Stimulated activated naive B cell treated with anti-CD40 and anti-IgM and Interleukin-4, amounts not matched to agents 10 μg/mL and 1 μg/mL and 100 μg/mL, for 72 hours (primary cell): ENCODE results near the gene FZR1.
A peak's percentile ranks its signal among the peaks of the same experiment; 100 is the strongest.

Experiments used
- ATAC-seq, 2 donors: fragments of 150-1000 bp; cut with Tn5 transposase; replicated peaks; 2 replicates each; pipeline ENCODE4 v1.10.0; 2021; ENCODE audit warnings: moderate library complexity in 1 of 2
- DNase-seq: peaks from one replicate; pipeline ENCODE4 v3.0.0; 2021
- H3K27ac Mint-ChIP-seq: one replicate; pipeline ENCODE4 v1.8.0; 2022; ENCODE audit warnings: mild to moderate bottlenecking, mixed read lengths
- H3K27me3 Mint-ChIP-seq, 2 donors: one replicate each; pipeline ENCODE4 v1.8.0; 2022; ENCODE audit warnings: mixed read lengths in 2 of 2
- H3K36me3 Mint-ChIP-seq, 2 donors: one replicate each; pipeline ENCODE4 v1.8.0; 2022; ENCODE audit warnings: mixed read lengths in 2 of 2, mild to moderate bottlenecking in 1 of 2
- H3K4me1 Mint-ChIP-seq, 2 donors: one replicate each; pipeline ENCODE4 v1.8.0; 2022; ENCODE audit warnings: mixed read lengths in 2 of 2, mild to moderate bottlenecking in 1 of 2
- H3K4me3 Mint-ChIP-seq, 2 donors: one replicate each; pipeline ENCODE4 v1.8.0; 2022; ENCODE audit warnings: mild to moderate bottlenecking in 2 of 2, mixed read lengths in 2 of 2, moderate library complexity in 1 of 2
- H3K9me3 Mint-ChIP-seq, 2 donors: one replicate each; pipeline ENCODE4 v1.8.0; 2022; ENCODE audit warnings: mixed read lengths in 2 of 2, mild to moderate bottlenecking in 1 of 2

Gene FZR1

GRCh38 chr19:3467437-3468198 is 38.5 kb upstream of the FZR1 start:
- peaks cover 0 to 11% of the 10 kb centered on the region in 2 donors for H3K27me3 Mint-ChIP-seq
- H3K4me3 Mint-ChIP-seq = no peak overlapping the region
- ATAC-seq (no peak), DNase-seq (no peak)
- H3K4me1 Mint-ChIP-seq = peaks cover 0 to 3% of the 10 kb centered on the region in 2 donors
- H3K27ac Mint-ChIP-seq = no peak overlapping the region
- peaks cover 0 to 4% of the 10 kb centered on the region in 2 donors for H3K9me3 Mint-ChIP-seq
- H3K36me3 Mint-ChIP-seq = peaks cover 10 to 22% of the 10 kb centered on the region in 2 donors

GRCh38 chr19:3468211-3468610 is 37.9 kb upstream of the FZR1 start:
- Mint-ChIP-seq H3K27ac (no peak overlapping the region), H3K27me3 (peaks cover 0 to 11% of the 10 kb centered on the region in 2 donors), H3K36me3 (peaks cover 7 to 18% of the 10 kb centered on the region in 2 donors), H3K4me1 (peaks cover 0 to 3% of the 10 kb centered on the region in 2 donors), H3K4me3 (no peak overlapping the region), H3K9me3 (peaks cover 0 to 4% of the 10 kb centered on the region in 2 donors)
- no peak for ATAC-seq
- no peak for DNase-seq

DNA sequence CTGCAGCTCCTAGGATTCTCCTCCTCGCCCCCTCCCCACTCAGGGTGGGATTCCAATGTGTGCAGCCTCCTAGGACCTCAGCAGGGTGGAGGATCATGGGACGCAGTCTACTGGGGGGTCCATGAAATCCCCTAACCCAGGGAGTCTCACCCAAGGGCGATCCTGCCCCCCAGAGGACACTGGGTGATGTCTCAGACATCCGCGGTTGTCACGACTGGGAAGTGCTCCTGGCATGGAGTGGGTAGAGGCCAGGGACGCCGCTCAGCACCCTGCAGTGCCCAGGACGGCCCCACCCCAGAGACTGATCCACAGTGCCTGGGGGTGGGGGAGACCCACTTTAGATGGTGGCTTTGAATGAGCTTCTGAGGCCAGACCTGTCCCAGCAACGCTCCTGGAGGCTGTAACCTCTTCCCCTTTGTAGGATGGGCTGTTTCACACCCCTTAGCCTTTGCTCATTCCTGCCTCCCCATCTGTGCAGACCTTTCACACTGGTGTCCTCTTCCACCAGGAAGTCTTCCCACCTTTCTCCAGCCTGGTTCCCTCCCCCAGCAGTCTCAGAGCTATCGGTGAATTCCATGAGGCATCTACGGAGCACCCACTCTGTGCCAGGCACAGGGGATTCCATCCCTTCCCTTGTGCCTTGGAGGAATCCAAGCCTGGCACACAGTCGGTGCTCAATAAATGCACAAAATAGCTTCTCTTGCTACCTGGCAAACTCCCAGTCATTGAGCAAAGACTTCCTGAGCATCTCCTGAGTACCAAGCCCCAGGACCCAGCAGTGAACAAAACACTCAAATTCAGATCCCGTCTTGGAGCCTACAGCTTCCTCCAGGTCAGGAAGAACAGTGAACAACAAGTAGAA is 36.2 kb upstream of the FZR1 start:
- Mint-ChIP-seq H3K4me1 (peaks cover 0 to 3% of the 10 kb centered on the region in 2 donors), H3K4me3 (no peak overlapping the region), H3K27ac (no peak overlapping the region), H3K36me3 (peaks cover 7 to 18% of the 10 kb centered on the region in 2 donors), H3K9me3 (peaks cover 0 to 4% of the 10 kb centered on the region in 2 donors), H3K27me3 (peaks cover 3 to 11% of the 10 kb centered on the region in 2 donors)
- ATAC-seq (no peak), DNase-seq (no peak)

DNA sequence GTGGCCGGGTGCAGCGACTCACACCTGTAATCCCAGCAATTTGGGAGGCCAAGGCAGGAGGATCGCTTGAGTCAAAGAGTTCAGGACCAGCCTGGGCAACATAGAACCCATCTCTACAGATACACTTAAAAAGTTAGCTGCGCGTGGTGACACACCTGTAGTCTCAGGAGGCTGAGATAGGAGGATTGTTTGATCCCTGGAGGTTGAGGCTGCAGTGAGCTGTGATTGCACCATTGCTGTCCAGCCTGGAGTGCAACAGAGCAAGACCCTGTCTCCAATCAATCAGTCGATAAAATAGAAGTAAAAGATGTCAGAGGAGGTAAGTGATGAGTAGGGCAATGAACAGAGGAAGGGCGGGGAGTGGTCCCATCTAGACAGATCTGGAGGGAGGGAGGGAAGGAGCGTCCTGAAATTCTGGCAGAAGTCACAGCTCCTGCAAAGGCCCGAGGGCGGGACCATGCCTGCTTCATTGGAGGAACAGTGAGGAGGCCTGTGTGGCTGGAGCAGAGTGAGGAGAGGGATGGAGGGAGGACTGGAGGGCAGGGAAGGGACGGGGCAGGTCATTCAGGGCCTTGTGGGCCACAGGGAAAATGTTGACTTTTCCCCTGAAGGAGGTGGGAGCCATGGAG is 35.5 kb upstream of the FZR1 start:
- Mint-ChIP-seq H3K4me3 (no peak overlapping the region), H3K27me3 (peaks cover 3 to 11% of the 10 kb centered on the region in 2 donors), H3K36me3 (peaks cover 5 to 15% of the 10 kb centered on the region in 2 donors), H3K27ac (no peak overlapping the region), H3K4me1 (peaks cover 0 to 3% of the 10 kb centered on the region in 2 donors), H3K9me3 (peaks cover 0 to 4% of the 10 kb centered on the region in 2 donors)
- ATAC-seq (no peak), DNase-seq (no peak)

DNA sequence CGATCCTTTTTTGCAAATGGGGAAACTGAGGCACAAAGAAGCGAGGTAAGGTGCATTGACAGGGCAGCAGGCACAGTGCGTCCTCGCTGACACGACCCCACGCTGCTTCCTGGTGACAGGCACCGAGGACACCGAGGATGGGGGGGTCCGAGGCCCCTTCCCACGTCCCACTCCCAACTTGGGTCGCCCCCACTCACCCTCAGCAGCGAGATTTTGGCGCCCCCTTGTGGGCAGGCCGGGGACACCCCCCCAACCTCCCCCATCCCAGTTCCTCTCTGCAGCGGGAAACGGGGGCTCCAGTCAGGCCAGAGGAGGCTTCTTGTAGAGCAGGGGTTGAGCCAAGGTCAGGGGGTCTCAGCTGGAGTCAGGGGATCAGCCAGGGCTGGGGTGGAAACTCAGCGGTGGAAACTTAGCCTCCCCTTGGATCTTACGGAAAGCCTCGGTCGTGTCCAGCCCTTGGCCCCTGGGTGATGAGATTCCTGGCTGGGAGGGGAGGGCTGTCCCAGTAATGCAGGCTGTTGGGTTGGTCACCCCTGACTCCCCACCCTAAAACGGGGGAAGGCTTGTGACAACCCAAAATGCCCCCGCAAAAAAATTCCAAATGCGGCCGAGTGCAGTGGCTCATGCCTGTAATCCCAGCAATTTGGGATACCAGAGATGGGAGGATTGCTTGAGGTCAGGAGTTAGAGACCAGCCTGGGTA is 34.0 kb upstream of the FZR1 start:
- Mint-ChIP-seq H3K4me1 (peaks cover 0 to 3% of the 10 kb centered on the region in 2 donors), H3K27me3 (peaks cover 8 to 11% of the 10 kb centered on the region in 2 donors), H3K27ac (no peak overlapping the region), H3K4me3 (no peak overlapping the region), H3K36me3 (peaks cover 5 to 6% of the 10 kb centered on the region in 2 donors), H3K9me3 (peaks cover 0 to 4% of the 10 kb centered on the region in 2 donors)
- ATAC-seq (peak in 1 of 2 donors; percentile 24), DNase-seq (no peak)

DNA sequence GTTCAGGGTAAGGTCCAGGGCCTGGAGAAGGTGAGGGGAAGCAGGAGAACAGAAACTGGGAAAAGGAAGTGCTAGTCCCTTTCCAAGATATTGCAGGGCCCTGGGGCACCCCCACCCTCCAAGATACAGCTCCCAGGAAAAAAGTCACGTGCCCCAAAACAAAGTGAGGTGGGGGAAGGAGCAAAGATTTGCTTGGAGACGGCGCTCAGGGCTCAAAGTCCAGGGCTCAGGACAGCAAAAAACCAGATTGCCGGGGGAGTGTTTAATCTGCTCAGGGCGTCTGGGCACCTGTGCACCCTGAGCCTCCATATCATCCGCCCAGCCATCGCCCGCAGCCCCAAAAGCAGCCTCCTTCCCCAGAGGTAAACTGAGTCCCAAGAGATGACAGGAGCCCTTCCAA is 32.1 kb upstream of the FZR1 start:
- Mint-ChIP-seq H3K4me1 (peaks cover 12 to 13% of the 10 kb centered on the region in 2 donors), H3K27ac (no peak overlapping the region), H3K36me3 (no peaks in the 10 kb centered on the region), H3K4me3 (no peak overlapping the region), H3K27me3 (peaks cover 21 to 22% of the 10 kb centered on the region in 2 donors), H3K9me3 (no peaks in the 10 kb centered on the region)
- DNase-seq = no peak
- ATAC-seq = no peak

DNA sequence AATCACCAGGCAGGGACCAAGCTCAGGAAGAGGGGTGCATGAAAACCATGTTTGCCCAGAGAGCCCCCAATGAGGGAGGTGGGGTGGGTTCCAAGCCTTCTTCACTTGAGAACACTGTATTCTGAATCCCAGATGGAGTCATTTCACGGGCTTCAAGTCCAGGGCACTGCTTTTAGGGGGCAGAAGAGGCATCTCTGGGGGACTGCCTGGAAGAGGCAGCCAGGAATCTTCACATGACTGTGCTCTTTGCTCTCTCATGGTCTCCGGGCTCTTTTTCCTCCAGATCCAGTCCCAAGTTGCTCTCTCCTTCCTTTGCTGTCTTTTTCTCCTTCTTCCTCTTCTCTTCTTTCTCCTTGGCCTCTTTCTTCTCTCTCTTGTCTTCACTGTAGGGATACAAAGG is 31.5 kb upstream of the FZR1 start:
- DNase-seq (no peak), ATAC-seq (no peak)
- H3K4me3 Mint-ChIP-seq = no peak overlapping the region
- H3K9me3 Mint-ChIP-seq = peaks cover 2 to 4% of the 10 kb centered on the region in 2 donors
- H3K36me3 Mint-ChIP-seq = no peaks in the 10 kb centered on the region
- H3K27ac Mint-ChIP-seq = no peak overlapping the region
- H3K4me1 Mint-ChIP-seq = peaks cover 12 to 18% of the 10 kb centered on the region in 2 donors
- peaks cover 22 to 26% of the 10 kb centered on the region in 2 donors for H3K27me3 Mint-ChIP-seq

DNA sequence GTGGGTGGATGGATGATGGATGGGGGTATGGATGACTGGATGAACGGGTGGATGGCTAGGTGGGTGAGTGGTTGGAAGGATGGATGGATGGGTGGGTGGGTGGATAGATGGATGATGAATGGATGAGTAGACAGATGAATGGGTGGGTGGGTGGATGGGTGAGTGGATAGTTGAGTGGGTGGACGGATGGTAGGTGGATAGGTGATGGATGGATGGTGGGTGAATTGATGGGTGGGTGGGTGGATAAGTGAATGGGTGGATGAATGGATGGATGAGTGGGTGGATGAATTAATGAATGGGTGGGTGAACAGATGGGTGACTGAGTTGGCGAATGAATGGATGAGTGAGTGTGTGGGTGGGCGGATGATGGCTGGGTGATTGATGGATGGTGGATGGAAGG is 30.7 kb upstream of the FZR1 start:
- Mint-ChIP-seq H3K4me3 (no peak overlapping the region), H3K36me3 (no peaks in the 10 kb centered on the region), H3K9me3 (peaks cover 2 to 4% of the 10 kb centered on the region in 2 donors), H3K4me1 (peaks cover 13 to 19% of the 10 kb centered on the region in 2 donors), H3K27ac (no peak overlapping the region), H3K27me3 (peaks cover 19 to 22% of the 10 kb centered on the region in 2 donors)
- DNase-seq (no peak), ATAC-seq (no peak)

DNA sequence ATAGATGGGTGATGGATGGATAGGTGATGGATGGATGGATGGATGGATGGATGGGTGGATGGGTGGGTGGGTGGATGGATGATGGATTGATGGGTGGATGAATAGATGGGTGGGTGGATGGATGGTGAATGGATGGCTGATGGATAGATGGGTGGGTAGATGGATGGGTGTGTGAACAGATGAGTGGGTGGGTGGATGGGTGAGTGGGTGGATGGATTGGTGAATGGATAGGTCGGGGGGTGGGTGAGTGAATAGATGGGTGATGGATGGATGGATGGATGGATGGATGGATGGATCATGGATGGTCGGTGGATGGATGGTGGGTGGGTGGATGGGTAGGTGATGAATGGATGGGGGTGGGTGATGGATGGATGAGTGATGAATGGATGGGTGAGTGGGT is 29.3 kb upstream of the FZR1 start:
- peaks cover 2 to 4% of the 10 kb centered on the region in 2 donors for H3K9me3 Mint-ChIP-seq
- no peaks in the 10 kb centered on the region for H3K36me3 Mint-ChIP-seq
- no peak overlapping the region for H3K4me3 Mint-ChIP-seq
- no peak overlapping the region for H3K27ac Mint-ChIP-seq
- H3K27me3 Mint-ChIP-seq = peaks cover 15 to 25% of the 10 kb centered on the region in 2 donors
- DNase-seq (no peak), ATAC-seq (no peak)
- H3K4me1 Mint-ChIP-seq = peaks cover 17 to 24% of the 10 kb centered on the region in 2 donors

DNA sequence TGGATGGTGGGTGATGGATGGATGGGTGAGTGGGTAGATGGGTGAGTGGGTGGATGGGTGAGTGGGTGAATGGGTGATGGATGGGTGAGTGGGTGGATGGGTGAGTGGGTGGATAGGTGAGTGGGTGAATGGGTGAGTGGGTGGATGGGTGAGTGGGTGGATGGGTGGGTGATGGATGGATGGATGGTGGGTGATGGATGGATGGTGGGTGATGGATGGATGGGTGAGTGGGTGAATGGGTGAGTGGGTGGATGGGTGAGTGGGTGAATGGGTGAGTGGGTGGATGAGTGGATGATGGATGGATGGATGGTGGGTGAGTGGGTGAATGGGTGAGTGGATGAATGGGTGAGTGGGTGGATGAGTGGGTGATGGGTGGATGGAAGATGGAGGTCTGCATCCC is 28.6 kb upstream of the FZR1 start:
- Mint-ChIP-seq H3K9me3 (peaks cover 2 to 4% of the 10 kb centered on the region in 2 donors), H3K4me1 (peaks cover 17 to 24% of the 10 kb centered on the region in 2 donors), H3K27me3 (peaks cover 15 to 25% of the 10 kb centered on the region in 2 donors), H3K36me3 (no peaks in the 10 kb centered on the region), H3K27ac (no peak overlapping the region), H3K4me3 (no peak overlapping the region)
- ATAC-seq (no peak), DNase-seq (no peak)

GRCh38 chr19:3477951-3478350 is 28.2 kb upstream of the FZR1 start:
- DNase-seq = no peak
- Mint-ChIP-seq H3K9me3 (peaks cover 2 to 4% of the 10 kb centered on the region in 2 donors), H3K27me3 (peaks cover 15 to 25% of the 10 kb centered on the region in 2 donors), H3K27ac (peak overlapping the region; percentile 72), H3K4me1 (peaks cover 17 to 24% of the 10 kb centered on the region in 2 donors), H3K4me3 (peak overlapping the region in 1 of 2 donors; percentile 21), H3K36me3 (no peaks in the 10 kb centered on the region)
- ATAC-seq = peak in 1 of 2 donors; percentile 19

- peak in 1 of 2 donors; percentile 19 for ATAC-seq
- Mint-ChIP-seq H3K27me3 (peaks cover 15 to 25% of the 10 kb centered on the region in 2 donors), H3K27ac (no peak overlapping the region), H3K4me1 (peaks cover 17 to 24% of the 10 kb centered on the region in 2 donors), H3K4me3 (peak overlapping the region; percentile 62 to 65), H3K9me3 (peaks cover 2 to 4% of the 10 kb centered on the region in 2 donors), H3K36me3 (no peaks in the 10 kb centered on the region)
- no peak for DNase-seq
These were observed 27.5 kb upstream of the FZR1 start for GRCh38 chr19:3478409-3479176.
